HTERT RPE-1 (cell line): Measurements from ENCODE around the gene GSG1L.
"Not testable (repeated sequence)": the region's sequence is repeated elsewhere in the genome, so short reads cannot be mapped to it uniquely, and the experiment has no call there.

ENCODE experiments used
- in situ Hi-C: fragments of 300-500 bp; cut with MboI; formaldehyde crosslinking; loops from 4 replicates; pipeline ENCODE4 v1.14.3; 2020; ENCODE audit warnings: low sequenced_read_pairs

GSG1L gene

GRCh38 chr16:27745348-27745747, 318.2 kb downstream of the GSG1L start:
- in situ Hi-C loops = no loop called here

GRCh38 chr16:27743963-27744362, 319.6 kb downstream of the GSG1L start:
- in situ Hi-C loops = no loop called here

- in situ Hi-C loops = not testable (repeated sequence)
These were observed 320.5 kb downstream of the GSG1L start for GRCh38 chr16:27743001-27743400.

GRCh38 chr16:27742333-27742732, 321.2 kb downstream of the GSG1L start:
- in situ Hi-C loops = no loop called here

GRCh38 chr16:27740496-27741201, 322.9 kb downstream of the GSG1L start:
- in situ Hi-C loops = no loop called here

- in situ Hi-C loops = no loop called here
These were observed 323.7 kb downstream of the GSG1L start for GRCh38 chr16:27739606-27740357.

- in situ Hi-C loops = no loop called here
These were observed 324.9 kb downstream of the GSG1L start for GRCh38 chr16:27738596-27738995.
